Erythroblast (primary cell): ENCODE results near the gene UFM1.
"Not testable (repeated sequence)": the region's sequence is repeated elsewhere in the genome, so short reads cannot be mapped to it uniquely, and the experiment has no call there.

Experiments
- DNase-seq, 2 experiments: peaks; one replicate each; lab custom pipeline; 2025; lab: John Stamatoyannopoulos, UW
- GATA1 ChIP-seq: IDR thresholded peaks from 2 replicates; pipeline ENCODE4 v1.6.1; 2011; ENCODE audit warnings: low read depth, mild to moderate bottlenecking, control low read depth, low read length, moderate library complexity
- POLR2A ChIP-seq: IDR thresholded peaks from 2 replicates; pipeline ENCODE4 v1.6.1; 2011; ENCODE audit warnings: mild to moderate bottlenecking, low read length

UFM1 gene

GRCh38 chr13:38349390-38350113 lies at the start of gene UFM1:
Gene UFM1 (plus strand): TSS chr13:38349851. CDS start chr13:38349920, 69 bp downstream.
- TF ChIP-seq GATA1 (no peak), POLR2A (peak; percentile 83)
- peak; percentile 95 to 96 for DNase-seq

GRCh38 chr13:38301236-38301635 lies 48.4 kb upstream of the UFM1 start:
- TF ChIP-seq GATA1 (no peak), POLR2A (no peak)
- no peak for DNase-seq

- no peak for DNase-seq
- TF ChIP-seq POLR2A (no peak), GATA1 (no peak)
Measured at GRCh38 chr13:38303816-38304320, 45.8 kb upstream of the UFM1 start.

DNA sequence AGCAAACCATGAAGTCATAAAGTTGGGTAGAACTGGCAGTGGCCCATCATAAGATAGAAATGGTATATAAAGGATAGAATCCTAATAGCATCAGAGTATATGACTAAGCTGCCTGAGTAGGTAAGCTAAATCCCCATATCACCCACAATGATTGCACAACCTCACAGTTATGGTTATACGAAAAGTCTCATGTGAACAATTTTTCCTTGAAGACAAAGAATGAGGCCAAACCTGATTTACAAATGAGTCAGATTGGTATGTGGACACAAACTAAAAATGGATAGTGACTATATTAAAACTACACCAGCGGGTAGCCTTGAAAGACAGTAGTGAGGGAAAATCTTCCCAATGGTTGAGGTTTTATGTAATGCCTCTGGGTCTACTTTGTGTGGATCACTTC lies 40.9 kb upstream of the UFM1 start:
- DNase-seq, result no peak
- no peak for TF ChIP-seq GATA1
- TF ChIP-seq POLR2A, result no peak

DNA sequence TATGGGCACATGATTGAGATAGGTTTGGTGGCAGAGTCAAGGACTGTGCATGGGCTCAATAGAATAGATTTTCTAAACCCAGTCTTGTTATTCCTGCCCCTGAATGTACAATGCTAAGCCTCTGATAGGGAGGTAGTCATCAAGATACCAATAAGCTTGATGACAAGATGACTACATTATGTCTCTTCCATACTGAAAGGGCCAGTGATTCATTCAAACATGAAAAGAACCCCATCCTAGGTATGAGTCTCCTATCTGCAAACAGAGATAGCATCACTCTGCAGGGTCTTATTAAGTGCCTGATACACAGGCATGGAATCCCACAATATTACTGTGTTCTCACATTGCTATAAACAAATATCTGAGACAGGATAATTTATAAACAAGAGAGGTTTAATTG lies 40.3 kb upstream of the UFM1 start:
- TF ChIP-seq GATA1 (no peak), POLR2A (no peak)
- DNase-seq, result no peak

GRCh38 chr13:38311175-38311574 lies 38.5 kb upstream of the UFM1 start:
- not testable (repeated sequence) for DNase-seq

- no peak for DNase-seq
- TF ChIP-seq GATA1 (no peak), POLR2A (no peak)
Measured at GRCh38 chr13:38316129-38316528, 33.5 kb upstream of the UFM1 start.

DNA sequence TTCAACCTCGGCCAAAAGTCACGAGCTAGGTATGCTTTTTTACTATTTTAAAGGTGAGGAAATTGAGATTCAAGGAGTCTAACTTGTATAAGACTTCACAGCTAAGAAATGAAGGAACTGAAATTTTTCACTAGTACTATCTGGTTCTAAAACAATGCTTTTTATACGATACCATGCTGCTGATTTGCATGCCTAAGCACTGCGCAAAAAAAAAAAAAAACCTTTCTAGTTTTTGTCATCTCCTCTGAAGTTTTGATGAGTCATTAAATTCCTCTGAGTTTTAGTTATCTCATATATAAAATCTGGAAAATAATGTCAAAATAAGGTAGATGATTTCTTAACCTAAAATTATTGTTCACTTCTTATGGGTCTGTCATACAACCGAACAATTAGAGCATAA lies 28.0 kb upstream of the UFM1 start:
- DNase-seq, result no peak
- TF ChIP-seq POLR2A, result no peak
- no peak for TF ChIP-seq GATA1

DNA sequence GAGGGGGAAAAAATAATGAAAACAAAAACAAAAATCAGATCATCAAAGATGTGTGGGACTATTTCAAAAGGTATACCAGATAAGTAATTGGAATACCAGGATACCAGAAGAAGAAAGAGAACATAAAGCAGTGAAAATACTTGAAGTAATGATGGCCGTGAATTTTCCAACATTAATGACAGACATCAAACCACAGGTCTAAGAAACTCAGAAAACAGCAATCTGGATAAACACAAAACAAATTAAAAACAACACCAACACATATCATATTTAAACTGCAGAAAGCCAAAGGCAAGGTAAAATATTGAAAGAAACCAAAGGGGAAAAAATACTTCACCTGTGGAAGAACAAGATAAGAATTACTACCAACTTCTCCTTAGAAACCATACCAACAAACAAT lies 24.2 kb upstream of the UFM1 start:
- TF ChIP-seq GATA1 (no peak), POLR2A (no peak)
- DNase-seq, result no peak

GRCh38 chr13:38328699-38329098 lies 21.0 kb upstream of the UFM1 start:
- TF ChIP-seq GATA1 (no peak), POLR2A (no peak)
- no peak for DNase-seq

DNA sequence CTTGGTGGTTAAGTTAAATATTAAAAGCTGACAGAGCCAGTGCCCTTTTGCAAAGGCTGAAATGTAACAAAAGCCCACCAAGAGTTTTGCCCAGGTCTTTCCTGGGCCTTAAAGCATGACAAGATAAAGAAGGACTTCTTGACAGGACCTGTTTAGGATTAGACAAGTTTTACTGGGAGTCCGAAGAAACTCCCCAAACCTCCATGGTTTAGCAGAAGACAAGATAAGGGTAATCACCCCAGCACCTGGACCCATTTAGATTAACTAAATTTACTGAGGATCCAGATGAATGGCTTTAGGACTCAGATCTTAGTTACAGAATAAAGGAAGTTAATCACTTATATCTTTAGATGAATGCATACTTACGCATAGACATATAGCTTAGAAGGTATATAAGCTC lies 14.8 kb upstream of the UFM1 start:
- TF ChIP-seq POLR2A (no peak), GATA1 (no peak)
- no peak for DNase-seq

- no peak for DNase-seq
- TF ChIP-seq POLR2A (no peak), GATA1 (no peak)
Measured at GRCh38 chr13:38338089-38338488, 11.6 kb upstream of the UFM1 start.

GRCh38 chr13:38340624-38341023 lies 9.0 kb upstream of the UFM1 start:
- peak in 1 of 2 experiments; percentile 2 for DNase-seq
- TF ChIP-seq GATA1, result no peak
- no peak for TF ChIP-seq POLR2A

- TF ChIP-seq POLR2A (no peak), GATA1 (no peak)
- peak; percentile 26 to 76 for DNase-seq
Measured at GRCh38 chr13:38341149-38341692, 8.4 kb upstream of the UFM1 start.

GRCh38 chr13:38346764-38347163 lies 2.9 kb upstream of the UFM1 start:
- TF ChIP-seq GATA1 (no peak), POLR2A (no peak)
- no peak for DNase-seq
